HepG2 (cell line): ENCODE measurements around the gene SLU7. TPM values are rescaled to one million over a fixed set of nuclear protein-coding genes. Genes with fewer than 3 reads are reported as not detected.
A peak's percentile ranks its signal among the peaks of the same experiment; 100 is the strongest.

Experiments used
- CEBPZ ChIP-seq: IDR thresholded peaks from 2 replicates; pipeline ENCODE4 v1.6.1; 2012; ENCODE audit warnings: low read length, improper control_type of control experiment
- ETS1 ChIP-seq: sonication (generic); formaldehyde crosslinking; IDR thresholded peaks from 2 replicates; pipeline ENCODE4 v1.4.0; 2020; ENCODE audit warnings: missing genetic modification reagents
- HMG20A ChIP-seq: IDR thresholded peaks from 2 replicates; pipeline ENCODE4 v1.6.1; 2016; ENCODE audit warnings: borderline replicate concordance
- HNRNPH1 ChIP-seq: fragments of 200-400 bp; formaldehyde crosslinking; optimal IDR thresholded peaks from 2 replicates; pipeline ENCODE3; 2017; ENCODE audit warnings: mild to moderate bottlenecking, low read depth, low read length
- MAZ ChIP-seq, 2 experiments: sonication (generic) in 1 of 2; formaldehyde crosslinking in 1 of 2; IDR thresholded peaks; 2 replicates each; pipeline versions ENCODE4 v1.5.0 to v1.6.1; 2012 to 2020; ENCODE audit warnings: low read depth in 2 of 2, mild to moderate bottlenecking in 2 of 2, borderline replicate concordance in 1 of 2, improper control_type of control experiment in 1 of 2, low read length in 1 of 2, missing genetic modification reagents in 1 of 2, moderate library complexity in 1 of 2
- NFKBIZ ChIP-seq: IDR thresholded peaks from 2 replicates; pipeline ENCODE4 v1.6.1; 2018; ENCODE audit warnings: missing genetic modification reagents, missing compliant biosample characterization
- PBX2 ChIP-seq: IDR thresholded peaks from 2 replicates; pipeline ENCODE4 v1.6.1; 2016; ENCODE audit warnings: control low read depth
- RBAK ChIP-seq: sonication (generic); formaldehyde crosslinking; IDR thresholded peaks from 2 replicates; pipeline ENCODE4 v1.5.1; 2020; ENCODE audit warnings: mild to moderate bottlenecking, missing genetic modification reagents
- RBFOX2 ChIP-seq: fragments of 200-400 bp; formaldehyde crosslinking; IDR thresholded peaks from 2 replicates; pipeline ENCODE4 v1.6.1; 2017; ENCODE audit warnings: low read depth, mild to moderate bottlenecking, low read length
- SKI ChIP-seq: fragments of 450-650 bp; IDR thresholded peaks from one replicate; pipeline ENCODE4 v1.6.1; 2018; ENCODE audit warnings: mild to moderate bottlenecking; ENCODE audit not compliant: partially characterized antibody
- SMAD3 ChIP-seq: sonication (generic); formaldehyde crosslinking; IDR thresholded peaks from 2 replicates; pipeline ENCODE4 v1.4.0; 2020; ENCODE audit warnings: missing genetic modification reagents
- SP1 ChIP-seq, 2 experiments: fragments of 450-650 bp in 1 of 2; sonication (generic) in 1 of 2; formaldehyde crosslinking in 1 of 2; IDR thresholded peaks; 2 replicates each; pipeline versions ENCODE4 v1.4.0 to v1.6.1; 2016 to 2020; ENCODE audit warnings: missing genetic modification reagents in 1 of 2
- SRSF9 ChIP-seq: fragments of 200-400 bp; formaldehyde crosslinking; IDR thresholded peaks from 2 replicates; pipeline ENCODE4 v1.6.1; 2018; ENCODE audit warnings: borderline replicate concordance, mild to moderate bottlenecking, low read depth, low read length; ENCODE audit not compliant: insufficient read depth, poor library complexity, severe bottlenecking
- THAP7 ChIP-seq: sonication (generic); formaldehyde crosslinking; IDR thresholded peaks from 2 replicates; pipeline ENCODE4 v1.8.1; 2023; ENCODE audit warnings: mild to moderate bottlenecking, missing genetic modification reagents
- ZNF260 ChIP-seq: sonication (generic); formaldehyde crosslinking; IDR thresholded peaks from 2 replicates; pipeline ENCODE4 v1.4.0; 2020; ENCODE audit warnings: missing genetic modification reagents, low read depth, mild to moderate bottlenecking, borderline replicate concordance
- ZNF562 ChIP-seq: sonication (generic); formaldehyde crosslinking; IDR thresholded peaks from 2 replicates; pipeline ENCODE4 v1.8.0; 2022; ENCODE audit warnings: missing genetic modification reagents, borderline replicate concordance
- ZSCAN20 ChIP-seq: sonication (generic); formaldehyde crosslinking; IDR thresholded peaks from 2 replicates; pipeline ENCODE4 v1.4.0; 2020; ENCODE audit warnings: missing genetic modification reagents, mild to moderate bottlenecking, borderline replicate concordance
- polyA plus RNA-seq, 8 experiments: library from polyadenylated mRNA; depleted of rRNA in 3 of 8; stranded (reverse) in 7 of 8; unstranded in 1 of 8; fragments of >200 nt; fragmentation: Illumina TruSeq in 4 of 8; extraction: Trizol in 4 of 8; gene quantifications; 2 replicates each; pipeline versions ENCODE4 v1.2.1 to v1.2.3, GENCODE V29; 2011 to 2016; ENCODE audit warnings: low read depth in 4 of 8, missing spikeins in 1 of 8, mixed read lengths in 1 of 8; ENCODE audit not compliant: insufficient read depth in 1 of 8
- total RNA-seq, 5 experiments: library from RNA; depleted of rRNA; stranded (reverse); fragments of >200 nt; fragmentation: Illumina TruSeq; extraction: Trizol; gene quantifications; 2 replicates each; pipeline ENCODE4 v1.2.3, GENCODE V29; 2016; ENCODE audit warnings: low read depth in 1 of 5

SLU7 gene
- total and polyA plus RNA-seq, 2 of the 13 experiments (the other 11 are each of a cell fraction or from before 2014, with no cell fraction given) = 24.0 to 39.2 TPM

- TF ChIP-seq CEBPZ (no peak), HNRNPH1 (no peak), MAZ (IDR thresholded peaks at IDR 0.05; ENCODE audit: borderline replicate concordance, low read depth, low read length) (peak; percentile 93), MAZ (CRISPR knock-in tag; IDR thresholded peaks at IDR 0.05; ENCODE audit: low read depth) (0 out of 2 replicates have a peak, but pooled peaks have one; percentile 28), SP1 (IDR thresholded peaks at IDR 0.05) (no peak), SP1 (CRISPR knock-in tag; IDR thresholded peaks at IDR 0.05) (no peak; the same call in 1 of the 2 replicates), THAP7 (CRISPR knock-in tag) (no peak), ZSCAN20 (no peak), ZNF260 (CRISPR knock-in tag) (no peak), PBX2 (no peak), SMAD3 (CRISPR knock-in tag) (no peak), RBAK (no peak), RBFOX2 (peak; percentile 48), SKI (no peak), SRSF9 (no peak), ZNF562 (CRISPR knock-in tag) (no peak), ETS1 (no peak), NFKBIZ (CRISPR knock-in tag) (0 out of 2 replicates have a peak, but pooled peaks have one; percentile 33), HMG20A (CRISPR knock-in tag) (no peak)
Measured at GRCh38 chr5:160418561-160419457, at the start of gene SLU7 (continued).
